Measurements from ENCODE around the gene ZNRF1.
"Not testable (repeated sequence)": the region's sequence is repeated elsewhere in the genome, so short reads cannot be mapped to it uniquely, and the experiment has no call there.

The ZNRF1 gene

DNA sequence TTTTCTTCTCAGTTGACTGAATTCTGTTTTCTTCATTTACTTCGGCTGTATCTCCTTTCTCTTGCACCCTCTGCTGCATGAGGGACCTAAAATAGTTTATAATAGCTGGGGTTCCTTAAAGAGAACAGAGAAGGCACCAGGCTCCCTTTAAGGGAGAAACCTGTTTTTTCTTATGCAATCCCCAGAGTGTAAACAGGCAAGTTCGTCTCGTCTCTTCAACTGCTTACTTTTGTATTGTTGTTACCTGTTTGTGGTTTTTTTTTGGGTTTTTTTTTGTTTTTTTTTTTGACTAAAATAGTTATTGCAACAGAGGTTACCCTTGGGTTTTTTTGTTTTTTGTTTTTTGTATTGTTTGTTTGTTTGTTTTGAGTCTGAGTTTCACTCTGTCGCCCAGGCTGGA lies 121.4 kb downstream of the ZNRF1 start:
- TF ChIP-seq, protein P1, sequence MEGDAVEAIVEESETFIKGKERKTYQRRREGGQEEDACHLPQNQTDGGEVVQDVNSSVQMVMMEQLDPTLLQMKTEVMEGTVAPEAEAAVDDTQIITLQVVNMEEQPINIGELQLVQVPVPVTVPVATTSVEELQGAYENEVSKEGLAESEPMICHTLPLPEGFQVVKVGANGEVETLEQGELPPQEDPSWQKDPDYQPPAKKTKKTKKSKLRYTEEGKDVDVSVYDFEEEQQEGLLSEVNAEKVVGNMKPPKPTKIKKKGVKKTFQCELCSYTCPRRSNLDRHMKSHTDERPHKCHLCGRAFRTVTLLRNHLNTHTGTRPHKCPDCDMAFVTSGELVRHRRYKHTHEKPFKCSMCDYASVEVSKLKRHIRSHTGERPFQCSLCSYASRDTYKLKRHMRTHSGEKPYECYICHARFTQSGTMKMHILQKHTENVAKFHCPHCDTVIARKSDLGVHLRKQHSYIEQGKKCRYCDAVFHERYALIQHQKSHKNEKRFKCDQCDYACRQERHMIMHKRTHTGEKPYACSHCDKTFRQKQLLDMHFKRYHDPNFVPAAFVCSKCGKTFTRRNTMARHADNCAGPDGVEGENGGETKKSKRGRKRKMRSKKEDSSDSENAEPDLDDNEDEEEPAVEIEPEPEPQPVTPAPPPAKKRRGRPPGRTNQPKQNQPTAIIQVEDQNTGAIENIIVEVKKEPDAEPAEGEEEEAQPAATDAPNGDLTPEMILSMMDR (IDR thresholded peaks at IDR 0.05; ENCODE audit: extremely low read depth, missing control alignments): no peak
- DNase-seq (ENCODE audit: low spot score): no peak

DNA sequence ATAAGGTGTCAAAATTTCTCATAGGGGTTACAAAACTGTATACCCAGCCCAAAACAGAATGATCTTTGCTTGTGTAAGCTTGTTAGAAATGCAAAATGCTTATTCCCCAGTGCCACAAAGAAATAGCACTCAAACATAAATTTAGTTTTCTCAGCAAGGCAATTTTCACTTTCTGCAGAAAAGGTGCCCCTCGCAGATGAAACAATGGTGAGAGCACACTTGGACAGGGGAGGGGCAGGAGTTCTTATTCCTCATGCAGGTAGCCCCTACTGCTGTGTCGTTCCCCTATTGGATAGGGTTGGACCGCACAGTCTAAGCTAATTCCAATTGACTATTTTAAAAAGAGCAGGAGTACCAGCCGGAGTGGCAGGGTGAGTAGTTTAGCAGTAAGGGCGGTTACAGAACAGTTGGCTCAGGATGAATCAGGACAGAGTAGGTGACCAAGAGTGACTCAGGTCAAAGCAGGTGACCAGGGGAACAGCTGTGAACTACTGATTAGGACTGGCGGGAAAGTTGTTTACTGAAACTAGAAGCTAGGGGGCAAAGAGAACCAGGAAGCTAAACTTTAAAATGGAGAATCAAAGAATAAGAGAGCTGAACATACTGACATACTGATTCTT lies 123.2 kb downstream of the ZNRF1 start:
- no peak for DNase-seq (ENCODE audit: low spot score)
- TF ChIP-seq, protein P1 (IDR thresholded peaks at IDR 0.05; ENCODE audit: extremely low read depth, missing control alignments): no peak

DNA sequence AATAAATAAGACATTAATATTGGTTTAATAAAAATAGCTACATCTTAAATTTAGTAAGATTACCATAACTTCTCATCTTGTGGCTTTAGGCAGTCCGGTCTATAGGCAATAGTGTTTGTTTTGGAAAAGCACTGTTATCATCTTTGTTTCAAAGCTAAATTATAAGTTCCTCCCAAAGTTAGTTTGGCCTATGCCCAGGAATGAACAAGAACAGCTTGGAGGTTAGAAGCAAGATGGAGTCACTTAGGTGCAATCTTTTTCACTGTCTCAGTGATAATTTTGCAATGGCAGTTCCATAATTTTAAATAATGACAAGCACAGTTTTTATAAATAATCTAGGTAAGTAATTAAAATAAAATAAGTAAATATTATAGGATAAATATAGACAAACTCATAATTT lies 123.8 kb downstream of the ZNRF1 start:
- TF ChIP-seq, protein P1 (IDR thresholded peaks at IDR 0.05; ENCODE audit: extremely low read depth, missing control alignments): no peak
- DNase-seq (ENCODE audit: low spot score): no peak

DNA sequence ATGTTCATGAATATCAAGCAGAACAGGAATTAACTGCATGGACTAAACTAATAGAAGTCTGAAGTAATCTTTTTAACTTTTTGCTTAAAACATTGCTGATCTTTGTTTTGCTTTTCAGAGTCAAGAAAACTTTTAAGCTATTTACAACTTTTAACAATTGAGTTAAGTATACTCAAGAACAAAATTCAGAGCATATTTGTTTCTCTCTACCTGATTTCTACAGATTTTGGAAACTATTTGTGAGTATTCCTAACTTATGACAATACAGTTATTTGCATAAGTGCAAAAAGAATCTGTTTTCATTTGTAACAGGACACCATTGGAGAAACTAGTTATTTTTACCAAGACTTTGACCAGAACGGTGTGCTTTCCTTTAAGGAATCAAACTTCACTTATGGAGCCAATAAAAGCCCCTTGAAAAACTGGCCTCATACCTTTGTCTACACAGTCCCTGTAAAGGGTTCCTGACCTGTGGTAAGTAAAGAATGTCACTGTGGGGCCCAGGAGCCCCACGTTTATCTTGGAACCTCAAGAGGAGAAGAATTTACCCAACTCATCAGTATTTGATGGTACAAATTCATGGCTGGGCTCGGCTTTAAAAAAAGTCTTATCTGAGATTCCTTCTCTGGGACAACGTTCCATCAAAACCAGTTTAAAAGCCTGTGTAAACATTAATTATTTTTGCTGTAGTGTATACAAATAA lies 129.0 kb downstream of the ZNRF1 start:
- DNase-seq (ENCODE audit: low spot score): no peak
- TF ChIP-seq, protein P1 (IDR thresholded peaks at IDR 0.05; ENCODE audit: extremely low read depth, missing control alignments): no peak

DNA sequence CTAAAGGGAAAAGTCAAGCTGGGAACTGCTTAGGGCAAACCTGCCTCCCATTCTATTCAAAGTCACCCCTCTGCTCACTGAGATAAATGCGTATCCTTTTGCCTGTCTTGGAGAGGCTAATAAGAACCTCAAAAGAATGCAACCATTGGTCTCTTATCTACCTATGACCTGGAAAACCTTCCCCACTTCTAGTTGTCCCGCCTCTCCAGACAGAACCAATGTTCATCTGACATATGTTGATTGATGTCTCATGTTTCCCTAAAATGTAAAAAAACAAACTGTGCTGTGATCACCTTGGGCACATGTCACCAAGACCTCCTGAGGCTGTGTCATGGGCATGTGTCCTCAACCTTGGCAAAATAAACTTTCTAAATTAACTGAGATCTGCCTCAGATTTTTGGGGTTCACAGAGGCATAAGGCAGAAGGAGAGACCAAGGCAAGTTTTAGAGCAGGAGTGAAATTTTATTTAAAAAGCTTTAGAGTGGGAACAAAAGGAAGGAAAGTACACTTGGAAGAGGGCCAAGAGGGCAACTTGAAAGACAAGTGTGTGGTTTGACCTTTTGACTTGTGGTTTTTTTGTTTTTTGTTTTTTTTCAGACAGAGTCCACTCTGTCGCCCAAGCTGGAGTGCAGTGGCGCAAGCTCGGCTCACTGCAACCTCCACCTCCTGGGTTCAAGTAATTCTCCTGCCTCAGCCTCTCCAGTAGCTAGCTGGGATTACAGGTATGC lies 130.8 kb downstream of the ZNRF1 start:
- DNase-seq (ENCODE audit: low spot score): not testable (repeated sequence)

DNA sequence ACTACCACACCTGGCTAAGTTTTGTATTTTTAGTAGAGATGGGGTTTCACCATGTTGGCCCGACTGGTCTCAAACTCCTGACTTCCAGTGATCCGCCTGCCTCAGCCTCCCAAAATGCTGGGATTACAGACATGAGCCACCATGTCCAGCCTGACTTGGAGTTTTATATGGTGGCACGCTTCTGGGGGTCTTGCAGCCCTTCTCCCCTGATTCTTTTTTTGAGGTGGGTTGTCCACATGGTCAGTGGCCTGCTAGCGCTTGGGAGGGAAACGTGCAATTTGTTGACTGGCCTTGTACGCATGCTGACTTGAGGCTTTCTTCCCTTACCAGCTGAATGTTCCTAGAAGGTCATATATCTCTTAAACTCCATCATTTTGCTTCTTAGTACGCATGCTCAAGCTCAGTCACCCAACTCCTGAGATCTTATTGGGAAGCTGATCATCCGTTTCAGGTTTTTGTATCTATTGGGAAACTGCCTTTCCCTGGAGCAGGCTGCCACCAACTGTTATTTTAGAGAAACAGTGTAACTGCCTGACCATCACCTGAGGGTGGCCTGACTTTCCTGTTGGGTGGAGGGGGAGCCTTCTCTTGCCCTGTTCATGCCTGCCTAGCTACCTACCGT lies 131.4 kb downstream of the ZNRF1 start:
- DNase-seq (ENCODE audit: low spot score): no peak

DNA sequence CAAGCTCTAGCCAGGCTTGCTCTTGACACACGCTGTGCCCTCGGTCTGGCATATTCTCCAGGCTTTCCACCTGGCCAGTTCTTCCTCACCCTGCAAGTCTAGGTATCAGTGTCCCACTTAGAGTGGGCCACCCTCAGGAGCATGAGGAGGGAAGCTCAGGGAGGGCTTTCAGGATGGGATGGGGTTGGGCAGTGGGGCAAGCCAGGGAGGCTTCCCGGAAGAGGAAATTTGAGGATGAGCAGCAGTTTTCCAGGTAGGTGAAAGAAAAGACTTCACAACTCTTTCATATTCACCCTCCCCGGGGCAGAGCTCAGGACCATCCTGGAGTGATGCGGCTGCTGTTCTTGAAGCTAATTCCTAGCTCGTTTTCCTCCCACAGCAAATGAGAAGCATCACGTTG lies 132.3 kb downstream of the ZNRF1 start:
- TF ChIP-seq, protein P1 (IDR thresholded peaks at IDR 0.05; ENCODE audit: extremely low read depth, missing control alignments): no peak
- DNase-seq (ENCODE audit: low spot score): no peak

More for the DNA sequence above, 131.4 kb downstream of the ZNRF1 start:
- TF ChIP-seq, protein P1 (IDR thresholded peaks at IDR 0.05; ENCODE audit: extremely low read depth, missing control alignments): no peak

Data from GM20000 (cell line).